Effector CD8-positive, alpha-beta T cell (primary cell): ENCODE data around the gene PLCL1.

ENCODE experiments used
- DNase-seq: peaks from one replicate; lab custom pipeline; 2025; lab: John Stamatoyannopoulos, UW

Gene PLCL1

GRCh38 chr2:197885587-197885986, 81.2 kb downstream of the PLCL1 start:
- no peak for DNase-seq

- no peak for DNase-seq
These were observed 83.9 kb downstream of the PLCL1 start for GRCh38 chr2:197888321-197888720.

GRCh38 chr2:197889041-197889440, 84.6 kb downstream of the PLCL1 start:
- DNase-seq: no peak

GRCh38 chr2:197890168-197890567, 85.8 kb downstream of the PLCL1 start:
- no peak for DNase-seq

- no peak for DNase-seq
These were observed 87.6 kb downstream of the PLCL1 start for GRCh38 chr2:197891897-197892442.

- no peak for DNase-seq
These were observed 89.2 kb downstream of the PLCL1 start for GRCh38 chr2:197893403-197894177.

GRCh38 chr2:197894751-197895274, 90.4 kb downstream of the PLCL1 start:
- DNase-seq: no peak

GRCh38 chr2:197897960-197898678, 93.7 kb downstream of the PLCL1 start:
- no peak for DNase-seq

- no peak for DNase-seq
These were observed 100.1 kb downstream of the PLCL1 start for GRCh38 chr2:197904446-197904845.

GRCh38 chr2:197908156-197908555, 103.8 kb downstream of the PLCL1 start:
- DNase-seq: no peak

- no peak for DNase-seq
These were observed 104.8 kb downstream of the PLCL1 start for GRCh38 chr2:197908990-197909776.

GRCh38 chr2:197911667-197912066, 107.3 kb downstream of the PLCL1 start:
- no peak for DNase-seq

GRCh38 chr2:197913084-197913483, 108.7 kb downstream of the PLCL1 start:
- no peak for DNase-seq

GRCh38 chr2:197914778-197915177, 110.4 kb downstream of the PLCL1 start:
- DNase-seq: no peak

GRCh38 chr2:197915548-197916265, 111.3 kb downstream of the PLCL1 start:
- no peak for DNase-seq

- DNase-seq: no peak
These were observed 115.1 kb downstream of the PLCL1 start for GRCh38 chr2:197919487-197919886.

- DNase-seq: no peak
These were observed 115.7 kb downstream of the PLCL1 start for GRCh38 chr2:197920088-197920487.

GRCh38 chr2:197920592-197921201, 116.3 kb downstream of the PLCL1 start:
- no peak for DNase-seq

GRCh38 chr2:197924483-197924882, 120.1 kb downstream of the PLCL1 start:
- no peak for DNase-seq

GRCh38 chr2:197925204-197925603, 120.8 kb downstream of the PLCL1 start:
- DNase-seq: no peak

- DNase-seq: no peak
These were observed 121.6 kb downstream of the PLCL1 start for GRCh38 chr2:197925976-197926375.
